VCaP (cell line): Measurements from ENCODE around the gene IP6K3.

Source experiments
- H3K27ac ChIP-seq: fragments of 450-650 bp; 2 replicates; pipeline ENCODE4 v1.5.1; 2017
- TF ChIP-seq, protein P1 (sequence below): fragments of 450-650 bp; conservative IDR thresholded peaks from 2 replicates; pipeline ENCODE4 v1.5.1; 2017; ENCODE audit warnings: mild to moderate bottlenecking, moderate library complexity

Gene IP6K3

DNA sequence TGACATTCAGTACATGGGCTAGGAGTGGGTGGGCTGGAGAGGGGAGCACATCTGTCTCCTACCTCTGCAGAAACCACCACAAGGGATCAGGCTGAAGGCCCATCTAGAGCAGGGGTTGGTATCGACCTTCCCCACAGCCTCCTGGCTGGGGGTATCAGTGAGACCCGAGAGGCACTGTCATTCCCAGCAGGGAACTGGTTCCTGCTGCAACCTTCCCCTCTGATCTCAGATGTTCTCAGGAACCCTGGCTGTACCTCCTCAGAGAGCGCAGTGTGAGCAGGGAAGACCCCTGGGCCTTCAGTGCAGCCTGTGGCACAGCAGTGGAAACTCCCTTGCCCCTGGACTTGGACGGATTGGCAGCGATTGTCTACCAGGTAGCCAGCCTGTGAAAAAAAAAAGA, 7.8 kb downstream of the IP6K3 start:
- TF ChIP-seq, protein P1, sequence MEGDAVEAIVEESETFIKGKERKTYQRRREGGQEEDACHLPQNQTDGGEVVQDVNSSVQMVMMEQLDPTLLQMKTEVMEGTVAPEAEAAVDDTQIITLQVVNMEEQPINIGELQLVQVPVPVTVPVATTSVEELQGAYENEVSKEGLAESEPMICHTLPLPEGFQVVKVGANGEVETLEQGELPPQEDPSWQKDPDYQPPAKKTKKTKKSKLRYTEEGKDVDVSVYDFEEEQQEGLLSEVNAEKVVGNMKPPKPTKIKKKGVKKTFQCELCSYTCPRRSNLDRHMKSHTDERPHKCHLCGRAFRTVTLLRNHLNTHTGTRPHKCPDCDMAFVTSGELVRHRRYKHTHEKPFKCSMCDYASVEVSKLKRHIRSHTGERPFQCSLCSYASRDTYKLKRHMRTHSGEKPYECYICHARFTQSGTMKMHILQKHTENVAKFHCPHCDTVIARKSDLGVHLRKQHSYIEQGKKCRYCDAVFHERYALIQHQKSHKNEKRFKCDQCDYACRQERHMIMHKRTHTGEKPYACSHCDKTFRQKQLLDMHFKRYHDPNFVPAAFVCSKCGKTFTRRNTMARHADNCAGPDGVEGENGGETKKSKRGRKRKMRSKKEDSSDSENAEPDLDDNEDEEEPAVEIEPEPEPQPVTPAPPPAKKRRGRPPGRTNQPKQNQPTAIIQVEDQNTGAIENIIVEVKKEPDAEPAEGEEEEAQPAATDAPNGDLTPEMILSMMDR = no peak
- no peak overlapping the region; the same call in 1 of the 2 replicates for H3K27ac ChIP-seq

DNA sequence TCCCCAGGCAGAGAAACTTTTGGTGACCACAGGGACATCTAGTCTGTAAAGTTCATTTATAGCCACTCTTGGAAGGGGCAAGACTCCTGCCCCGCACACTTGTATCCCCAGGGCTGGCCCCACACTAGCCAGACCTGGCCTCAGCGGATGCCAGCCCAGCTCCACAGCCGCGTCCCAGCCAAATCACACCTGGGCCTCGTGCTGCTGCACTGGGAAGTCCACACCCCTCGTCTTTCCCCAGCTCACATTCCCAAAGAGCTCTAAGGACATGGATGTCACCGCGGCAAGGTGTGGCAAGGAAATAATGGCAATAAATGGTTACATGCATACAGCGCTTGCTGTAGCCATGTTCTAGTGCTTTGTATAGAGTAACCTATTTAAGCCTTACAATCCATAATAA, 8.6 kb downstream of the IP6K3 start:
- TF ChIP-seq, protein P1 = no peak
- H3K27ac ChIP-seq = peak overlapping the region; percentile 11; the same call in 1 of the 2 replicates

DNA sequence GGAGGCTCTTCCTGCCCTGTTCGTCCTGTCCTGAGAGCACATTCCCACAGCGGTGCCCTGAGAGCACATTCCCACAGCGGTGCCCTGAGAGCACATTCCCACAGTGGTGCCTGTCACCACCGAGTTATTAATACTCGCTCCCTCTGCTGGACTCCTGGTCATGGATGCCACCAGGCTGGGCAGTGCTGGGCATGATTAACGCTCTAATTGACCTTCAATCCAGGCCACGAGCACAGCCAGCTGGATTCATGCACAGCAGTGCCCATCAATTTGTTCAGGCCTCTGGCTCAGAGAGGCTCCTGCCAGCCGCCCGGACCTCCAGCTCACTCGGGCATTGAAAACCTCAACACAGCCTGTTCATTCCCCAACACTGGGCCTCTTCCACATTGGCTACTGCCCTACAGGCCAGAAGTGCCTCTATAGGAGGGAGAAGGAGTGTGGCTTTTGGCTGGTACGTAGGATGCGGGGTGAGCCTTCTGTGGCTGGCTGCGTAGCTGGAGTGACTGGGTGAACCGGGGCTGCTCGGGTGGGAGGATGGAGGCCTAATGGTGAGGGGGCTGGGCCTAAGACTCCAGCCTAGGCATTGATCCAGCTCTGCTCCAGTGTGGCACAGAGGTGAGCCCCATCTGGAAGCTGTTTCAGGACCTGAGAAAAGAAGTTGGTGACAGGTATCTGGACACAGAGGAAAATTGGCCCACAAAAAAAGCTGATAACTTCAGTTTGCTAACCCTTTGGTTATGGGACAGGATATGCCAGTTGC, 9.3 kb downstream of the IP6K3 start:
- H3K27ac ChIP-seq = peak overlapping the region; percentile 11; the same call in 1 of the 2 replicates

DNA sequence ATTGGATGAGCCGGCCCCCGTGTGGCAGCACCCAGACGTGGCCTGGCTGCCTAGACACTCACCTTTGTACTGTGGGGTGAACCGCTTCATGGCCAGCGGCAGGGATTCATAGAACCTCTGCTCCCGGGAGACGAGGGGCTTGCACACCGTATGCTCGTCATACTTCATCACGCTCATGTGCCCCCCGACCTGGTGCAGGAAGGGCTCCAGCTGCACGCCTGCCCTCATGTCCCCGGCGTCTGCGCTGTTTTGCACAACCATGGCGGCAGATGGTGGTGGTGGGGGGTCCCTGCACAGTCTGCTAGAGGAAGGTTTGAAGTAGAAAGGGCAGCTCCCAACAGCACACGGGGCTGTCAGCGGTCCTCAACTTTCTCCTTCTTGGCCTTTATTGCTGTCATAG, 11.5 kb downstream of the IP6K3 start:
- peak overlapping the region; percentile 98; the same call in 1 of the 2 replicates for H3K27ac ChIP-seq
- TF ChIP-seq, protein P1 = no peak

More for the DNA sequence above, 9.3 kb downstream of the IP6K3 start:
- TF ChIP-seq, protein P1 = no peak

DNA sequence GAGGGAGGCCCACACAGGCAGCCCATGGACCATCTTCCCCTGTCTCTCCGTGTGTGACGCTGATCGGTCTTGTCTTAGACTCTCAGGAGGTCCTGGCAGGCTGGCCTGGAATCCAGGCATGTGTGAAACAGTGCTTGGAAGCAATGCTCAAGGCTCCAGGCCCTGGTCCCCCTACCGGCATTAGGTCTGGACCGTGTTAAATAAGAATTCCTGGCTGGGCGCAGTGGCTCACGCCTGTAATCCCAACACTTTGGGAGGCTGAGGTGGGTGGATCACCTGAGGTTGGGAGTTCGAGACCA, 13.0 kb downstream of the IP6K3 start:
- peak overlapping the region; percentile 98; the same call in 1 of the 2 replicates for H3K27ac ChIP-seq
- TF ChIP-seq, protein P1 = no peak

DNA sequence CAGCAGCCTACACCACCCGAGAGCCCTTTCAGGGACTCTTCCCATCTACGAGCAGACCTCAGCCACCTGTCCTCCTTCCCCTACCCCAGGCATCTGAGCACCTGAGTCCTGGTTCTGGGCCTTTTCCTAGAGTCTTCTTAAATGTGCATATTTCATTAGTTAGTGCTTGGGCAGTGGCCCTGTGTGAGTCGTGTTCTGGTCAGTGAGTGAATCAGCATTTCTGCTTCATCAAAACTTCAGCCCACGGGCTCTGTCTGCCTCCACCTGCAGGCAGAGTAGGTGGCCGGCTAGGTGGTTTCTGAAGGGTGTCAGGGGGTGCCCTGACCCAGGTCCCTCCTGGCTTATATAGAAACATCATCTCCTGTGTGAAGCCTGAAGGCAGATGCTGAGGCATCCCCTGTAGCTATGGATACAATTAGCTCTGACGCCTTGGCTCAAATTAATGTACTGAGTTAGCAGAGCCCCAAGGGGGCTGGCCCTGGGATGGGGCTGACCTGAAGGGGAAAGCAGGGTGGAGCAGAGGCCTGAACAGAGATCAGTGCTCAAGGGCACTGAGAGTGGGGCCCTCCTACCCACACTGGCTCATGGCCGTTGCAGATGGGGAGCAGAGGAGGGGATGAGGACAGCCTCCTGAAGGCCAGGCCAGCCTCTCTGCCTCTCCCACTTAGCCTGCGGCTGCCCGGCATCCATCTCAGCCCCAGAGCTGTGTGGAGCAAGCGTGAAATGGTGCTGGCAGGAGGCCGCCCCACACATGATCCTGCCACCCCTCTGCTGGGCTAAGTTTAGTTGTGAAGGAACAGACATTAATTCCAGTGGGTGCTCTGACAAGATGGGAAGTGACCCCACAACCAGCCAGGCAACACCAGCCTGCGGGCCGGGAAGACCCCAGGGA, 13.6 kb downstream of the IP6K3 start:
- TF ChIP-seq, protein P1 = no peak
- H3K27ac ChIP-seq = peak overlapping the region; percentile 98

DNA sequence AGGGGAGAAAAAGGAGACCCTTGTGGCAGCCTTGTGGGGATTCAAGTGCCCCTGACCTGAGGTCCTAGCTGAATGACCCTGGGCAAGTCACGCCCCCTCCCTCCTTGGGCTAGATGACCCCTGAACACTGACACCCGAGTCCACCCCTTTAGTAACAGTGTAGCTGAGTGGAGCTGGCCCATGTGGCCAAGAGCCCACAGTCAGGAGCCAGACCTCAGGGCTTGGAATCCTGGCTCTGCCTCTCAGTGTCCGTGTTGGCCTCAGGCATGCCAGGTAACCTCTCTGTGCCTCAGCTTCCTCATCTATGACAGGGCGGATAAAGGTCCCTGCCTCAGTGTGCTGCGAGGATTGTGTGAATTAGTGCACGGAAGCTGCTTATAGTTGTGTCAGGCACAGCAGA, 14.3 kb downstream of the IP6K3 start:
- H3K27ac ChIP-seq = peak overlapping the region; percentile 98
- TF ChIP-seq, protein P1 = no peak
